Mesothelial cell of epicardium (in vitro differentiated cells): Measurements from ENCODE around the gene CSNK2B. TPM values are rescaled to one million over a fixed set of nuclear protein-coding genes. Genes with fewer than 3 reads are reported as not detected.

Experiments used
- DNase-seq, 2 experiments: peaks; one replicate each; pipeline ENCODE4 v3.0.0; 2021; ENCODE audit warnings: low spot score in 2 of 2; ENCODE audit not compliant: unreplicated experiment in 2 of 2
- H3K27ac Mint-ChIP-seq: 2 replicates; pipeline ENCODE4 v1.8.0; 2021; ENCODE audit warnings: mixed read lengths
- H3K27me3 Mint-ChIP-seq: 2 replicates; pipeline ENCODE4 v1.8.0; 2021; ENCODE audit warnings: low read depth, mixed read lengths
- H3K36me3 Mint-ChIP-seq: 2 replicates; pipeline ENCODE4 v1.8.0; 2021; ENCODE audit warnings: mixed read lengths
- H3K4me1 Mint-ChIP-seq: 2 replicates; pipeline ENCODE4 v1.8.0; 2021; ENCODE audit warnings: mixed read lengths
- H3K4me3 Mint-ChIP-seq: 2 replicates; pipeline ENCODE4 v1.8.0; 2021; ENCODE audit warnings: mild to moderate bottlenecking, moderate library complexity, mixed read lengths
- H3K9me3 Mint-ChIP-seq: 2 replicates; pipeline ENCODE4 v1.8.0; 2021; ENCODE audit warnings: mixed read lengths
- total RNA-seq: library from RNA; stranded (reverse); gene quantifications from 3 replicates; pipeline ENCODE4 v1.2.1, GENCODE V29; 2021
- TF ChIP-seq, protein P1 (sequence below): fragments of 200-600 bp; sonication (generic); IDR thresholded peaks from one replicate; pipeline ENCODE4 v1.5.0; 2021; ENCODE audit warnings: antibody characterized with exemption; ENCODE audit not compliant: unreplicated experiment

The CSNK2B gene
- total RNA-seq, 1 donor from 2014 or later, result 157 TPM

DNA sequence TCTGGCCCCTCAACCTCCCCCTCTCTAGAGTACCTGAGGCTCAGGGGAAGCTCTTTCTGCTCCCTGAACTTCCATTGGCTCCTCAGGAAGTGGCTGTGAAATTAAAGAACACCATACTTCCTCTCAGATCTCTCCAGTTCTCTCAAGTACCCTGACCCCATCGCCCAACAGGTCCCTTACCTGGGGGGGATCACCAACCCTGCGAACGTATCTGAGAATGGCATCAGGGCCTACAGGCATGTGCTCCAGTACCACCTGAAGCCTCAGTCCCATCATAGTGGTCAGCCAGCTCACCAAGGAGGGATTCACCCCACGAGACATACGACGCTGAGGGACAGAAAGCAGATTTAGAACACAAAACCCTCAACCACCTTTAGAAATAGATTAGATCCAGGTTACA is 25.3 kb upstream of the CSNK2B start:
- no peak overlapping the region for H3K4me3 Mint-ChIP-seq
- H3K9me3 Mint-ChIP-seq, result no peaks in the 10 kb centered on the region
- H3K27me3 Mint-ChIP-seq, result no peaks in the 10 kb centered on the region
- H3K4me1 Mint-ChIP-seq, result no peaks in the 10 kb centered on the region
- TF ChIP-seq, protein P1, sequence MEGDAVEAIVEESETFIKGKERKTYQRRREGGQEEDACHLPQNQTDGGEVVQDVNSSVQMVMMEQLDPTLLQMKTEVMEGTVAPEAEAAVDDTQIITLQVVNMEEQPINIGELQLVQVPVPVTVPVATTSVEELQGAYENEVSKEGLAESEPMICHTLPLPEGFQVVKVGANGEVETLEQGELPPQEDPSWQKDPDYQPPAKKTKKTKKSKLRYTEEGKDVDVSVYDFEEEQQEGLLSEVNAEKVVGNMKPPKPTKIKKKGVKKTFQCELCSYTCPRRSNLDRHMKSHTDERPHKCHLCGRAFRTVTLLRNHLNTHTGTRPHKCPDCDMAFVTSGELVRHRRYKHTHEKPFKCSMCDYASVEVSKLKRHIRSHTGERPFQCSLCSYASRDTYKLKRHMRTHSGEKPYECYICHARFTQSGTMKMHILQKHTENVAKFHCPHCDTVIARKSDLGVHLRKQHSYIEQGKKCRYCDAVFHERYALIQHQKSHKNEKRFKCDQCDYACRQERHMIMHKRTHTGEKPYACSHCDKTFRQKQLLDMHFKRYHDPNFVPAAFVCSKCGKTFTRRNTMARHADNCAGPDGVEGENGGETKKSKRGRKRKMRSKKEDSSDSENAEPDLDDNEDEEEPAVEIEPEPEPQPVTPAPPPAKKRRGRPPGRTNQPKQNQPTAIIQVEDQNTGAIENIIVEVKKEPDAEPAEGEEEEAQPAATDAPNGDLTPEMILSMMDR, result no peak
- DNase-seq, result no peak
- no peak overlapping the region for H3K27ac Mint-ChIP-seq
- peaks cover 34% of the 10 kb centered on the region for H3K36me3 Mint-ChIP-seq

DNA sequence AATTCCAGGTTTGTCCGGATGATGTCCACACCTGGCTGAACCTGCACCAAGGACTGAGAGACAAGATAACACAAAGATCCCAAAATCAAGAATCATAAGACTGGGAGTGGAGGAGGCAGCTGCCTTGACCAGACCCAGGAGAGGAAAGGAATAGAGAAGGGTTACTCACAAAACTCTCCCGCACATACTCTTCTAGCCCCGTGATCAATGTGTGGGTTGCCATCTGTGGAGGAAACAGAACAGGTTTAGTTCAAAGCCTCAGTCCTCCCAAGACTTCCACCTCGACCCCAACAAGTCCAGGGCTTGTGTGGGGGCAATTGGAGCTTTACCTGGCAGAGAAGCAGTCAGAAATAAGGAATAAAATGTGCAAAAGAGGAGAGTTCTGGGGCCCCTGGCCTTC is 24.5 kb upstream of the CSNK2B start:
- Mint-ChIP-seq H3K9me3 (no peaks in the 10 kb centered on the region), H3K27ac (no peak overlapping the region), H3K4me3 (no peak overlapping the region), H3K4me1 (no peaks in the 10 kb centered on the region), H3K36me3 (peaks cover 33% of the 10 kb centered on the region), H3K27me3 (no peaks in the 10 kb centered on the region)
- TF ChIP-seq, protein P1, result no peak
- DNase-seq, result no peak

DNA sequence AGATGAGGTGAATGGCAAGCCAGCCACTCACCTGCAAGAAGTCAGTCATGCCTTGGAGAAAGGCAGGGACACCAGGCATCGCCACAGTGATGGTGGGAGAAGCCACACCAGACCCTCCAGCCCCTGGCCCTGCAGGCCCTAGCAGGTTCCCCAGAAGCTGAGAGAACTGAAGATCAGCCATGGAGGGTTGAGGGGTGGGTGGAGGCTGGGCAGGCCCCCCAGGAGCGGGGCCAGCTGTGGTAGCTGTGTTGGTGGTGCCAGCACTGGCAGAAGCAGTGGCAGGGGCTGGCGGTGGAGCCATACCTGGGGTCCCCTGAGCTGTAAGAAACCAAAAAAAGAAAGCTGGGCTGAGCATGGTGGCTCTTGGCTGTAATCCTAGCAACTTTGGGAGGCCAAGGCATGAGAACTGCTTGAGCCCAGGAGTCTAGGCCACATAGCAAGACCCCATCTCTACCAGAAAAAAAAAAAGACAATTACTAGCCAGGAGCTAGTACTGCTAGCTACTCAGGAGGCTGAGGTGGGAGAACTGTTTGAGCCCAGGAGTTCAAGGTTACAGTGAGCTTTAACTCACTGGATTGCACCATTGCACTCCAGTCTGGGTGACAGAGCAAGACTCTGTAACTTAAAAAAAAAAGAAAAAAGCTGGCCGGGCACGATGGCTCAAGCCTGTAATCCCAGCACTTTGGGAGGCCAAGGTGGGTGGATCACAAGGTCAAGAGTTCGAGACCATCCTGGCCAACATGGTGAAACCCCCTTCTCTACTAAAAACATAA is 22.9 kb upstream of the CSNK2B start:
- no peak overlapping the region for H3K27ac Mint-ChIP-seq
- no peaks in the 10 kb centered on the region for H3K4me1 Mint-ChIP-seq
- no peaks in the 10 kb centered on the region for H3K27me3 Mint-ChIP-seq
- DNase-seq, result no peak
- TF ChIP-seq, protein P1, result no peak
- H3K9me3 Mint-ChIP-seq, result no peaks in the 10 kb centered on the region
- peaks cover 38% of the 10 kb centered on the region for H3K36me3 Mint-ChIP-seq
- no peak overlapping the region for H3K4me3 Mint-ChIP-seq

DNA sequence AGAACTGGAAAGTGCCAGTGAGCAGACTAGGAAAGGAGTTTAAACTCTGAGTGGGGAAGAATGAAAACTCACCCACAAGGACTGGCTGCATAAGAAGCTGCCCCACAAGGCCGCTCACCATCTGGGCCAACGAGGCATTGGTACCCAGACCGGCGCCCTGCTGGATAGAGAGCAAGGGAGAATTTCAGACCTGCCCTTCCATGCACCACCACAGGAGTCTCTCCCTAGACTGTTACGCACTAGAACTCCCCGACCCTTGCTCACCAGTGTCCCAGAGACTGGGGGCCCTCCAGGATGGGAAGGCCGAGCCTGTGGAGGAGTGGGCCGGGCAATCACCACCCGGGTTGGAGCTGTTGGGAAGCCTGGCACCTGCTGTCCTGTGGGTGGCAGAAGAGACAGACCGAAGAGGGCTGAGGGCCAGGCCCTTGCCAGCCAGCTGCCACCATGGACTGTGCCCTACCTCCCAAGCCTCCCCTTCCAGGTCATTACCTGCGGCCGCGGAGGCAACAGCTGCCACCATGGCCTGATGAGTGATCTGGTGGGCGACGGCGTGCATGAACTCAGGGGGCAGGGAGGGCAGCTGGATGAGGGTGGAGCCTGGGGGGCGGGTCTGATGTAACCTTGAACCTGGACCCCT is 21.9 kb upstream of the CSNK2B start:
- H3K4me1 Mint-ChIP-seq, result no peaks in the 10 kb centered on the region
- TF ChIP-seq, protein P1, result no peak
- H3K27me3 Mint-ChIP-seq, result no peaks in the 10 kb centered on the region
- no peak overlapping the region for H3K4me3 Mint-ChIP-seq
- DNase-seq, result no peak
- peaks cover 41% of the 10 kb centered on the region for H3K36me3 Mint-ChIP-seq
- H3K9me3 Mint-ChIP-seq, result no peaks in the 10 kb centered on the region
- no peak overlapping the region for H3K27ac Mint-ChIP-seq

DNA sequence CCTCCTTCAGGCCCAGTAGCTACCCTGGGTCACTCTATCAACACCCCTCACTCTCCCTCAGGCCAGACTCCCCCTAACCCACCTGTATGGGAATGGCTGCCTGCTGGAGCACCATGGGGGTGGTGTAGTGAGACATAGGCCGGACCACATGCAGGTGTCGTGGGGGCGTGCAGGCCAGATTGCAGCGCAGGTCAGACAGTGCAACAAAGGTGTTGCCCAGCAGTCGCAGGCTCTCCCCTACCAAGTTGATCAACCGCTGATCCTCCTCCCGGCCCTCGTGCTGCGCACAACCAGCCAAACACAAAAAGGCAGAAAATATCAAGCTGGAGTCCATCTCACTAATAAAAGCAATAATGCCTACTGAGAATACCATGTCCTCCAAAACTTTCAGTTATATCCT is 20.6 kb upstream of the CSNK2B start:
- TF ChIP-seq, protein P1, result no peak
- no peak for DNase-seq
- H3K27me3 Mint-ChIP-seq, result no peaks in the 10 kb centered on the region
- H3K36me3 Mint-ChIP-seq, result peaks cover 42% of the 10 kb centered on the region
- no peak overlapping the region for H3K27ac Mint-ChIP-seq
- H3K4me1 Mint-ChIP-seq, result peaks cover 3% of the 10 kb centered on the region
- no peak overlapping the region for H3K4me3 Mint-ChIP-seq
- H3K9me3 Mint-ChIP-seq, result no peaks in the 10 kb centered on the region
